ENCODE measurements around the gene NFYC.

Gene NFYC

GRCh38 chr1:40691538-40692428 lies at the start of gene NFYC:
NFYC (plus strand) TSS chr1:40691704; CDS start chr1:40738844, 47,140 bp downstream.
- no peaks in the 10 kb centered on the region for H3K27me3 ChIP-seq (ENCODE audit: low read depth)
- H3K9me3 ChIP-seq = no peaks in the 10 kb centered on the region
- peaks cover 5% of the 10 kb centered on the region for H3K36me3 ChIP-seq (replicated peaks)
- in situ Hi-C loops (cut with MboI; ENCODE audit: low sequenced_read_pairs) = no loop called here
- H3K4me1 ChIP-seq = peaks cover 35% of the 10 kb centered on the region
- DNase-seq (ENCODE audit: low spot score in 2 of 2) = peak; percentile 99 to 100
- H3K4me3 ChIP-seq = peak within 1 kb of the TSS; percentile 97

DNA sequence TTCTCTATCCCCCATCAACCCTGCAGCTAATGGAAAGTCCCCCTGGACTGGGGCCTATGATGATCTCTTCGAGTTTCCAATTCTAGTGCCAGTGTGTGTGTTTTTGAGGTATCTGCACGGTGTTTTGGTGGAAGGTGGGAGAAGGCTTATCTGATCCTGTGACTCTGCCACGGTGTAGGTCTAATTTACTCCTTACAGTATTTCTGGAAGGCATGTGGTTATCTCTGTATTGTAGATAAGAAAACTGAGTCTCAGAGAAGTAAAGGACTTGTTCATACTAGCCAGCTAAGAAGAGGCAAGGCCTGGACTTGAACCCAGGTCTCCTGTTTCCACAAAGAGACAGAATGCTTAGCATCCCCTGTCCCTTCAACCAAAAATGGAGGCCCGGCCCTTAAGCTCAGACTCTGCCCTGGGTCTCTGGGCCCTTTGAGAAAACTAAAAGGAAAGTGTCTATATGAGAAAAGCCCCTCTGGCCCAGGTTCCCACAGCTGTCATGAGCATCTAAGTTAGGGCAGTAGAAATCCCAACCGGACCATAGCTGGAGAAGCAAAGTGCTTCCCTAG lies 46.3 kb upstream of the NFYC start:
- no peak for DNase-seq (ENCODE audit: low spot score in 2 of 2)
- H3K4me3 ChIP-seq = no peak overlapping the region
- no peaks in the 10 kb centered on the region for H3K4me1 ChIP-seq
- H3K9me3 ChIP-seq = no peaks in the 10 kb centered on the region
- in situ Hi-C loops (cut with MboI; ENCODE audit: low sequenced_read_pairs) = no loop called here
- no peaks in the 10 kb centered on the region for H3K27me3 ChIP-seq (ENCODE audit: low read depth)
- no peaks in the 10 kb centered on the region for H3K36me3 ChIP-seq (replicated peaks)

DNA sequence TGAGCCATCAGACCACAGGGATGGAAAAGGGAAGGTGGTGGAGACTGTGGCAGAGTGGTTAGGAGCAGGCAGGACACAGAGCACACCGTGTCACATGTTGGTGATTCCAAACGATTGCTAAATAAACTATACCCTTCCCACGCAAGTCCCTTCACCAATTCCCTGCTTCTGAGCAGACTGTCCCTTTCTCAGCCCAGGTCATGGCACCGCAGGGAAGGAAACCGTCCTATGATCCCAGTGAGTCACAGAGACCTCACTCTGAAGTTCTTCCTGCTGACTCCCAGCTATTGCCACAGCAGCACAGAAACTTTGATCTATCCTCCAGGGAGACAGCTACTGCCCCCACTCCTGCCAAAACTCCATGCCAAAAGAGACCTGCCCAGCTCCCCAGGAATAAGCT lies 45.2 kb upstream of the NFYC start:
- in situ Hi-C loops (cut with MboI; ENCODE audit: low sequenced_read_pairs) = no loop called here
- Histone ChIP-seq H3K9me3 (no peaks in the 10 kb centered on the region), H3K4me3 (no peak overlapping the region), H3K27me3 (ENCODE audit: low read depth) (no peaks in the 10 kb centered on the region), H3K4me1 (no peaks in the 10 kb centered on the region), H3K36me3 (replicated peaks) (no peaks in the 10 kb centered on the region)
- DNase-seq (ENCODE audit: low spot score in 2 of 2) = no peak

- no peak for DNase-seq (ENCODE audit: low spot score in 2 of 2)
- in situ Hi-C loops (cut with MboI; ENCODE audit: low sequenced_read_pairs) = no loop called here
- H3K4me1 ChIP-seq = no peaks in the 10 kb centered on the region
- no peak overlapping the region for H3K4me3 ChIP-seq
- no peaks in the 10 kb centered on the region for H3K9me3 ChIP-seq
- H3K36me3 ChIP-seq (replicated peaks) = no peaks in the 10 kb centered on the region
- H3K27me3 ChIP-seq (ENCODE audit: low read depth) = no peaks in the 10 kb centered on the region; the same call in 1 of the 2 replicates
These were observed 43.3 kb upstream of the NFYC start for GRCh38 chr1:40648200-40648599.

DNA sequence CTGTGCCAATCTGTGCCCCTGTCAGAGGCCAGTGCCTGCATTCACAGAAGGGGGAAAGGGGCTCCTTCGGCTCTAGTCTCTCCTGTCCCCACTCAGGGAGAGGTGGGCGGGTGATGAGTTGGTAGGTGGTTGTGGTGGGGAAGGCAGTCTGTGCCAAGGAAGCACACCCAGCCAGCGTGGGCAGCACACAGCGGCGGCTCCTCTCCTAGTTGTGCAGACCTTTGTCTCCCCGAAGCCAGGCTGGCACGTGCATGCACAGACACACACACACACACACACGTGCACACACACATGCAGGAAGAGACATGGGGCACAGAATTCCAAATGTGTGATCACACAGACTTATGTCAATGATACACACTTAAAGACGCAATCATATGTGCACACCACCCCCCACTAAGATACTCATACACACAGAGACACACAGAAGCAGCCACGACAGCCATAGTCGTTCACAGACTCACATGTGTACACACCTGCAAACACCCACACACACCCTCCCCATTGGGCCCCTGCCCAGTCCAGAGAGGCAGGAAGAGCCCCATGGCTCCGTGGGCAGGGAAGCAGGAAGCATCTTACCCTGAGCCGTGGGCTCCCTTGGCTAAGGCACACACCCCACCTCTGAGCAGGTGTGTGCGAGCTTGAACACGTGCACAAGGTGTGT lies 42.4 kb upstream of the NFYC start:
- Histone ChIP-seq H3K36me3 (replicated peaks) (no peaks in the 10 kb centered on the region), H3K27me3 (ENCODE audit: low read depth) (no peaks in the 10 kb centered on the region; the same call in 1 of the 2 replicates), H3K4me3 (no peak overlapping the region), H3K9me3 (no peaks in the 10 kb centered on the region), H3K4me1 (no peaks in the 10 kb centered on the region)
- in situ Hi-C loops (cut with MboI; ENCODE audit: low sequenced_read_pairs) = no loop called here
- DNase-seq (ENCODE audit: low spot score in 2 of 2) = no peak

DNA sequence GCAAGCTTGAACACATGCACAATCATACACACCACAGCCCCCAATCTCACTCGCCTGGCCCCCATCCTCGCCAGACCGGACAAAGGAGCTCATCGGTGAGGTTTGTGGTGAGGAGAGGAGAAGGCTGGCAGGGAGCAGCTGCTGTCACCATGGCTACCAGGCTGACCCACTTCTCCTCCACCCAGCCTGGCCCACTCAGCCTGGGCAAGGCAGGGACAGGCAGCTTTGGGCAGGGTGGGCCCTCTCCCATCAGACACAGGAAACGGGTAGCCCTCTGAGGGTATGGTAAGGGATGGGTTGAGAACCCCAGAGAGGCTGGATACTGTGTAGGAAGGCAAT lies 41.9 kb upstream of the NFYC start:
- DNase-seq (ENCODE audit: low spot score in 2 of 2) = no peak
- Histone ChIP-seq H3K4me3 (no peak overlapping the region), H3K27me3 (ENCODE audit: low read depth) (no peaks in the 10 kb centered on the region; the same call in 1 of the 2 replicates), H3K9me3 (no peaks in the 10 kb centered on the region), H3K4me1 (no peaks in the 10 kb centered on the region), H3K36me3 (replicated peaks) (no peaks in the 10 kb centered on the region)
- in situ Hi-C loops (cut with MboI; ENCODE audit: low sequenced_read_pairs) = no loop called here

- H3K9me3 ChIP-seq = no peaks in the 10 kb centered on the region
- H3K4me3 ChIP-seq = no peak overlapping the region
- H3K4me1 ChIP-seq = no peaks in the 10 kb centered on the region
- in situ Hi-C loops (cut with MboI; ENCODE audit: low sequenced_read_pairs) = no loop called here
- H3K36me3 ChIP-seq (replicated peaks) = no peaks in the 10 kb centered on the region
- no peaks in the 10 kb centered on the region; the same call in 1 of the 2 replicates for H3K27me3 ChIP-seq (ENCODE audit: low read depth)
- DNase-seq (ENCODE audit: low spot score in 2 of 2) = peak in 1 of 2 experiments; percentile 44
These were observed 41.4 kb upstream of the NFYC start for GRCh38 chr1:40650075-40650474.

DNA sequence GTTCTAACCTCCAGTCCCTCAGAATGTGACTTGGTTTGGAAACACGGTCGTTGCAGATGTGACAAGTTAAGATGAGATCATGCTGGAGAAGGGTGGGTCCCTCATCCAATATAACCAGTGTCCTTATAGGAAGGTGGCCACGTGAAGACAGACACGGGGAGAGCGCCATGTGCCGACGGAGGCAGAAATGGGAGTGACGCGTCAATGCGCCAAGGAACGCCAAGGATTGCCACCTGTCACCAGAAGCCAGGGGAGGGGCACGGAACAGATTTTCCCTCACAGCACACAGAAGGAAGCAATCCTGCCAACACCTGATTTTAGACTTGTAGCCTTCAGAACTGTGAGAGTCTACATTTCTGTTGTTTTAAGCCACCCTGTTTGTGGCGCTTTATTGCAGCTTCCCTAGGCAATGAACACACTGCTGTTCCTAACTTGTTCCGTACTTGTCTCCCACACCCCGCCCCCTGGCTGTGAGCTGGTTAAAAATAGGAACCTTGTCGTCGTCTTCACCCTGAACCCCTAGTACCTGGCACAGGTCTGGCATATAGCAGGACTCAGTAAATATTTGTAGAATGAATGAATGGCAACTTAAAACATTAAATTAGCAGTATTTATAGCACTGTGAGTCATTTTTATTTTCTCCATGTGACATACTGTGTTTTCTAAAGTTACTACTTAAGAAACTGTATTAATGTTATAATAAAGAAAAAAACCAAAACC lies 40.2 kb upstream of the NFYC start:
- no peak overlapping the region for H3K4me3 ChIP-seq
- no peaks in the 10 kb centered on the region for H3K9me3 ChIP-seq
- H3K4me1 ChIP-seq = no peaks in the 10 kb centered on the region
- no peaks in the 10 kb centered on the region for H3K36me3 ChIP-seq (replicated peaks)
- in situ Hi-C loops (cut with MboI; ENCODE audit: low sequenced_read_pairs) = no loop called here
- no peak for DNase-seq (ENCODE audit: low spot score in 2 of 2)
- no peaks in the 10 kb centered on the region; the same call in 1 of the 2 replicates for H3K27me3 ChIP-seq (ENCODE audit: low read depth)

DNA sequence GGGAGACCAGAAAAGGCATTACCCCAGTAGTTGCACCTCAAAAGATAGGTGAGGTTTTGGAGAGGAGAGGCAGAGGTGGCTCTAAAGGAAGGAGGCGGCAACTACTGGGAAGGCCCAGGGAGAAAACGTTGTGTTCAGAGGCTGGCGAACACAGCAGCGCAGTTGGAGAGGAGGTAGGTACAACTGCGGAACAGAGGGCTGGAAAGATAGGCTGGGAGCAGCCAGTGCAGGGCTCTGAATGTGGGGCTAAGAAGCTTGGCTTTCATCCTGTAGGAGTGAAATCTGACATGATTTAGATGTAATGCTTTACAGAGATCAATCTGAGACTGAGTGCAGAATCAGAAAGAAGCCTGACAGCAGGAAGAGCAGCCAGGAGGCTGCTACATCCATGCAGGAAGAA lies 39.0 kb upstream of the NFYC start:
- Histone ChIP-seq H3K9me3 (no peaks in the 10 kb centered on the region), H3K4me1 (no peaks in the 10 kb centered on the region), H3K27me3 (ENCODE audit: low read depth) (no peaks in the 10 kb centered on the region; the same call in 1 of the 2 replicates), H3K4me3 (no peak overlapping the region), H3K36me3 (replicated peaks) (no peaks in the 10 kb centered on the region)
- in situ Hi-C loops (cut with MboI; ENCODE audit: low sequenced_read_pairs) = no loop called here
- DNase-seq (ENCODE audit: low spot score in 2 of 2) = no peak

DNA sequence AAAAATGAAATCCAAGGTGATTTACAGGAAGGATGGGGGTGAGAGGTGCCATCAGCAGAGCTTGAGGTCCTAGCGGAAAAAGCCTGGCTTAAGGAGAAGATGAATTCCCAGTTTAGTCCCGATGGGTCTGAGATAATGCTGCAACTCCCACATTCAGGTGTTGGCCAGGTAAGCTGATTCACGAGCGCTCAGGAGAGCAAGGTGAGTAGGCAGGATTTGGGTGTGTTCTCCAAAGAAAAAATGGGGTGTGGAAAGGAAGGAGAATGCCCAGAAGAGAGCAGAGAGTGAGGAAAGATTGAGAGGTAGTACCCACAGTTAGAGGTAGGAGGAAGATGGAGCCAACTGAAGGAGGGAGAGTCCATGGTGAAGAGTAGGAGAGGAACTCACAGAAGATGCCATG lies 38.5 kb upstream of the NFYC start:
- no peak overlapping the region for H3K4me3 ChIP-seq
- no peak for DNase-seq (ENCODE audit: low spot score in 2 of 2)
- no peaks in the 10 kb centered on the region; the same call in 1 of the 2 replicates for H3K27me3 ChIP-seq (ENCODE audit: low read depth)
- in situ Hi-C loops (cut with MboI; ENCODE audit: low sequenced_read_pairs) = no loop called here
- H3K9me3 ChIP-seq = no peaks in the 10 kb centered on the region
- no peaks in the 10 kb centered on the region for H3K36me3 ChIP-seq (replicated peaks)
- H3K4me1 ChIP-seq = no peaks in the 10 kb centered on the region

DNA sequence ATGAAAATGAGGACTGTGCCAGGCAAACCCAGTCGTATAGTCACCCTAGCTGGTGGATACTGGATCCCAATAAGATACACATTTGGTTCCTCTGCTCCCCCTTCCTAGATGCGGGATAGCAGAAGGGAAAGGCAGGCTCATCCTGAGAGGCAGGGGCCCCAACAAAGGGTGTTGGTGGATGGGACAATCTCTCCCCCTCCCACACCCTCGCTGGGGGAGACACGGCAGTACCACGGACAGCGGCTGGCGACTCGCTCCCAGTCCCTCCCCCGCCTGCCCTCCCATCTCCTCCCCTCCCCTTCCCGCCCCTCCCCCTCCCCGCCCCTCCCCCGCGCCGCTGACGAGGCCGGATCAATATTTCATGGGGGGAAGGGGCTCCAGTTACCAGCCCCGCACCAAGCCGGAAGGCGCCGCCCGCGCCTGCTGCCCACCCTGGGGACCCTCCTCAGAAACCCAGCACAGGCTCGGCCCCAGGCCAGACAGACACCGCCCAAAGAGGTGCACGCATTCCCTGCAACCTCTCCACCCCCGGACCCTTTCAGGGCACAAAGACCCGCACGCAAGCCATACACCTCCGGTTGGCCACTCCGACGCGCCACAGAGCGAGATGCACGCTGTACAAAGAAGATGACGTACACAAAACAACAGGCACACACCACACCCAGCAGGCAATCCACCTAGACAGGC lies 37.5 kb upstream of the NFYC start:
- Histone ChIP-seq H3K4me3 (no peak overlapping the region), H3K36me3 (replicated peaks) (no peaks in the 10 kb centered on the region), H3K4me1 (no peaks in the 10 kb centered on the region), H3K27me3 (ENCODE audit: low read depth) (no peaks in the 10 kb centered on the region; the same call in 1 of the 2 replicates), H3K9me3 (no peaks in the 10 kb centered on the region)
- in situ Hi-C loops (cut with MboI; ENCODE audit: low sequenced_read_pairs) = no loop called here
- peak in 1 of 2 experiments; percentile 53 for DNase-seq (ENCODE audit: low spot score in 2 of 2)

DNA sequence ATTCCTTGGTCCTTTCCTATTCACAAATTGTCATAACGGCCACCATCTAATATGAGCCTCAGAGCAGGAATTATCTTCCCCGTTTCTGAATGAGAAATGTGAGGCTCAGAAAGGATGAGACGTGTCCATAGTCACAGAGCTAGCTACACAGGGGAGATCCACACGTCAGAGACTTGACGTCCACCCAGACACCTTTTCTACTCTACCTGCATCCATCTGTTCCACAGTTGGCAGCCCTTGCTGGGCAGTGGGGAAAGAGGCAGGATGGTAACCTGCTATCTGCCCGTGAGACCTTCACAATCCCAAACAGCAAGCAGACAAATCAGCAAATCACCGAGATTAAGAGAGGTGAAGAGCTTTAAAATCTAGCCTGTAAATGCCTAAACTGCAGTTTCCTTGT lies 34.5 kb upstream of the NFYC start:
- H3K4me1 ChIP-seq = no peaks in the 10 kb centered on the region
- H3K27me3 ChIP-seq (ENCODE audit: low read depth) = no peaks in the 10 kb centered on the region; the same call in 1 of the 2 replicates
- no peak for DNase-seq (ENCODE audit: low spot score in 2 of 2)
- no peaks in the 10 kb centered on the region for H3K36me3 ChIP-seq (replicated peaks)
- in situ Hi-C loops (cut with MboI; ENCODE audit: low sequenced_read_pairs) = no loop called here
- no peak overlapping the region for H3K4me3 ChIP-seq
- H3K9me3 ChIP-seq = no peaks in the 10 kb centered on the region
